SK-MEL-5 (cell line): ENCODE data around the gene WIPF3. TPM values are rescaled to one million over a fixed set of nuclear protein-coding genes. Genes with fewer than 3 reads are reported as not detected.

ENCODE experiments used
- DNase-seq: peaks from one replicate; pipeline ENCODE4 v3.0.0-alpha.2; 2016; ENCODE audit warnings: low read depth, low spot score
- in situ Hi-C: cut with HindIII; loops from 2 replicates; pipeline ENCODE4 v1.10.0; 2016; ENCODE audit warnings: low sequenced_read_pairs, high pct_unique_total_duplicates, low pct_unique_long_range_greater_than_20kb
- total RNA-seq: library from RNA; depleted of rRNA; stranded (reverse); fragments of >200 nt; shearing (Covaris generic); gene quantifications from 2 replicates; pipeline ENCODE4 v1.2.3, GENCODE V29; 2014

Gene WIPF3
- total RNA-seq, 1 experiment from 2014 or later, result 4.1 TPM

GRCh38 chr7:29859524-29860185 is 53.3 kb downstream of the WIPF3 start:
- DNase-seq, result no peak
- in situ Hi-C loops, result no loop called here

GRCh38 chr7:29860186-29860585 is 53.9 kb downstream of the WIPF3 start:
- DNase-seq, result no peak
- in situ Hi-C loops, result no loop called here

- DNase-seq, result no peak
- in situ Hi-C loops, result no loop called here
Observed at GRCh38 chr7:29861884-29862283, 55.6 kb downstream of the WIPF3 start.

GRCh38 chr7:29864656-29865055 is 58.3 kb downstream of the WIPF3 start:
- DNase-seq, result no peak
- in situ Hi-C loops, result no loop called here

- in situ Hi-C loops, result no loop called here
Observed at GRCh38 chr7:29865526-29865925, 59.2 kb downstream of the WIPF3 start.

GRCh38 chr7:29866490-29866930 is 60.2 kb downstream of the WIPF3 start:
- DNase-seq, result peak; percentile 25
- in situ Hi-C loops, result no loop called here

More at GRCh38 chr7:29865526-29865925, 59.2 kb downstream of the WIPF3 start:
- no peak for DNase-seq

- DNase-seq, result no peak
- in situ Hi-C loops, result no loop called here
Observed at GRCh38 chr7:29871787-29872398, 65.6 kb downstream of the WIPF3 start.

GRCh38 chr7:29873644-29874294 is 67.5 kb downstream of the WIPF3 start:
- DNase-seq, result no peak
- in situ Hi-C loops, result no loop called here

GRCh38 chr7:29875741-29876140 is 69.4 kb downstream of the WIPF3 start:
- in situ Hi-C loops, result no loop called here
- DNase-seq, result no peak

- in situ Hi-C loops, result no loop called here
- peak; percentile 100 for DNase-seq
Observed at GRCh38 chr7:29877196-29877595, 70.9 kb downstream of the WIPF3 start.

- in situ Hi-C loops, result no loop called here
- peak; percentile 76 for DNase-seq
Observed at GRCh38 chr7:29878081-29878688, 71.9 kb downstream of the WIPF3 start.

- in situ Hi-C loops, result no loop called here
- DNase-seq, result no peak
Observed at GRCh38 chr7:29879609-29880008, 73.3 kb downstream of the WIPF3 start.

- in situ Hi-C loops, result no loop called here
- DNase-seq, result peak; percentile 58
Observed at GRCh38 chr7:29881724-29882123, 75.4 kb downstream of the WIPF3 start.

GRCh38 chr7:29882481-29882880 is 76.2 kb downstream of the WIPF3 start:
- in situ Hi-C loops, result no loop called here

GRCh38 chr7:29883462-29884398 is 77.4 kb downstream of the WIPF3 start:
- DNase-seq, result no peak
- in situ Hi-C loops, result no loop called here

More at GRCh38 chr7:29882481-29882880, 76.2 kb downstream of the WIPF3 start:
- no peak for DNase-seq

GRCh38 chr7:29884399-29885272 is 78.3 kb downstream of the WIPF3 start:
- in situ Hi-C loops, result no loop called here

GRCh38 chr7:29885626-29886025 is 79.3 kb downstream of the WIPF3 start:
- in situ Hi-C loops, result no loop called here
- DNase-seq, result no peak

More at GRCh38 chr7:29884399-29885272, 78.3 kb downstream of the WIPF3 start:
- DNase-seq, result no peak
